Activated CD4-positive, CD25-positive, alpha-beta regulatory T cell treated with anti-CD3 and anti-CD28 coated beads, Interleukin-2, amount 50 U/mL, for 16 hours (primary cell): ENCODE results near the gene CEP192.

Experiments used
- DNase-seq: peaks from one replicate; pipeline ENCODE4 v3.0.0-alpha.2; 2020; ENCODE audit warnings: low read depth, low spot score

CEP192 gene

DNA sequence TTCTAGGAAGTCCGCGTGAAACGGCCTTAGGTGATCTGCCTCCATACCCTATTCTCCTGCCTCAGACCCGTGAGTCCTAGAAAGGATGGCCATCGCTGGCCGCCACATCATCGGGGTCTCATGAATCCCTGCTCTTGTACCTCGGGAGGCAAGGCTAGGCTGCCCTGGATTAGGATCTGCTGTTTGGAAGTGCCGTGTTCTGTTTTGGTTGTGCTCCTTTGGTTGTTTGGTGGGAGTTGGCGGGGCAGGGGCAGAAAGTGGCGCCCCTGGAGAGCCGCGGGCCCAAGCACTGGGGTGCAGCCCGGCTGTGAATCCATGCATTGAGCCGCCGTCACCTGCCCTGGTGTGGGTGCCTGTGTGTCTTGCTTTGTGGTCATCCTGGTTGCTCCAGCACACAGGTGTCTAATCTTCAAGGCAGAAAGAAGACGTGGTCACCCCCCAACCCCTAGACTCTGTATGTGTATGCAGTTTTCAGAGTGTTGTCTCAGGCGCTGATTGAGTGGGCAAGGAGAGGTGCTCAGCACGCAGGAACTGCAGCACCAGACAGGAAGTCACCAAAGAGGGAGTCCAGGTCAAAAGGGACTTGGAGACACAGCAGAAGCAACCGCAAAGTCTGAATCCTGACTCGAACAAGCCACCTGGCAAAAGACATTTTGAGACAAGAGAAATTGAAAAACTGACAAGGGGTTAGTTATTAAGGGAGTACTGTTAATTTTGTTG lies 147.4 kb downstream of the CEP192 start:
- DNase-seq = no peak

DNA sequence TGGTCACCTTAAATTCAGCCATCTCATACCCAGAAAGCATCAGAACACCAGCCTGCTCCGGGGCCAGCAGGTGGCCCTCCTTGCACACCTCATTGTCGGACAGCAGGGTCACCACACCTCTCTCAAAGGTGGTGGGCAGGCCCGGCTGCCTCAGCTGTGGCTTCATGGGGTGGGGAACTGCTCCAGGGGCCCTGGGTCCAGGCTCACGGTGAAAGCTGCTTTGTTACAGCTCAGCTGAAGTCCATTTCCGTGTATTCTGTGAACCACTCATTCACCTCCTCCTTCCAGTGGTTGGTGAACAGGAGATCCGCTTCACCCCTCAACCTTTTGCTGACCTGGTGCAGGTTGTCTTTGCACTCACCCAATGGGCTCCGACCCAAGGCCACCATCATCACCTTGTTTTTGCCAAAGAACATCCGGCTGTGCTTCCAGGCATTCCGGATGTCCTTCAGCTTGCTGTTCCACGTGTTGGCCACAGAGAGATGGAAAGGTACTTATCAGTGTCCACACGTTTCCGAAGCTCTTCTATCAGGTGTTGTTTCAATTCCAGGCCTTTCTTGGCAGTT lies 148.8 kb downstream of the CEP192 start:
- no peak for DNase-seq

DNA sequence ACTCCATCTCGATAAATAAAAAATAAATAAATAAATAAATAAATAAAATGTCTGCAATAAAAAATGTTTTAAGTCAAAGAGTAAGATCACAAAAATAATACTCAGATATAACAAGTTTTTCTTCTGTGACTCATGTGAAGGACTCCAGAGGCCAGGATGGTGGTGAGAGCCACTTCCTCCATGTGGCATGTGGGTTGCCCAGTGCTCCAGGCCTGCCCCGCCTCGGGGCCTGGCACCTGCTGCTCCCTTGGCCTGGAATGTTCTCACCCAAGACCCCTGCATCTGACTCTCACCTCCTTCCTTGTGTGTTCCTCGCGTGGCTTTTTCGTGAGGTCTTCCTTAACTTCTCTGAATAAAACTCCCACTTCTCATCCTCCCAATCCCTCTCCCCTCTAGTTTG lies 150.0 kb downstream of the CEP192 start:
- DNase-seq = no peak

DNA sequence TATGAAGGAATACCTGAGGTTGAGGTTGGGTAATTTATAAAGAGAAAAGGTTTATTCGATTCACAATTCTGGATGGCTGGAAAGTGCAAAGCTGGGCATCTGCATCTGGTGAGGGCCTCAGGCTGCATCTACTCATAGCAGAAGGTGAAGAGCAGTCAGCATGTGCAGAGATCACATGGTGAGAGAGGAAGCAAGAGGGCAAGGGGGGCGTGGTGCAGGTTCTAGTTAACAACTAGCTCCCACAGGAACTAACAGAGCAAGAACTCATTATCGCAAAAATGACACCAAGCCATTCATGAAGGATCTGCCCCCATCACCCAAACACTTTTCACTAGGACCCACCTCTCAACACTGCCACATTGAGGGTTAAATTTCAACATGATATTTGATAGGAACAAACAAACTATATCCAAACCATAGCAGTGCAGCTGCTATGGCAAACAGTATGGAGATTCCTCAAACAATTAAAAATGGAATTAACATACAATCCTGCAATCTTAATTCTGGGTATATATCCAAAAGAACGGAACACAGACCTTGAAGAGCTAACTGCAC lies 154.6 kb downstream of the CEP192 start:
- no peak for DNase-seq

DNA sequence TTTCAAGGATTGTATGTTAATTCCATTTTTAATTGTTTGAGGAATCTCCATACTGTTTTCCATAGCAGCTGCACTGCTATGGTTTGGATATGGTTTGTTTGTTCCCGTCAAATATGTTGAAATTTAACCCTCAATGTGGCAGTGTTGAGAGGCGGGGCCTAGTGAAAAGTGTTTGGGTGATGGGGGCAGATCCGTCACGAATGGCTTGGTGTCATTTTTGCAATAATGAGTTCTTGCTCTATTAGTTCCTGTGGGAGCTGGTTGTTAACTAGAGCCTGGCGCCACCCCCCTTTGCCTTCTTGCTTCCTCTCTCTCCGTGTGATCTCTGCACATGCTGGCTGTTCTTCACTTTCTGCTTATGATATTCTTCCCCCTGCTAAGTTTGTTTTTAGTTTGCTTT lies 156.0 kb downstream of the CEP192 start:
- DNase-seq = no peak

DNA sequence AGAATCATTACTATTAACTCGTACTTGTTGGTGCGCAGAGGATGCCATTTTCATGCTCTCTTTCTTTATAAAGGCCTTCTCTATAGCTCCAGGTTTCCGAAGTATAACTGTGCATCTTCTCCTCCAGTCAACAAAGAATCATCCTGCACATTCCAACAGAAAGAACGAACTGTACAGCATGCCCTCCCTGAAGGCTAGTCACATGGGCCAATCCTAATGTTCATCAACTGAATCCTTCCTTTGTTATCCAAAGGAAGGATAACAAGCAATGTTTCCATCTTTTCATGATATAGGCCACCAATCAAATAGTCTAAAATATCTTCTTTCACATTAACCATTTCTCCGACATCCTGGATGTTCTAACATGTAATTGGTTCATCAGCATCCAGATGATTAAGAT lies 160.5 kb downstream of the CEP192 start:
- DNase-seq = no peak

DNA sequence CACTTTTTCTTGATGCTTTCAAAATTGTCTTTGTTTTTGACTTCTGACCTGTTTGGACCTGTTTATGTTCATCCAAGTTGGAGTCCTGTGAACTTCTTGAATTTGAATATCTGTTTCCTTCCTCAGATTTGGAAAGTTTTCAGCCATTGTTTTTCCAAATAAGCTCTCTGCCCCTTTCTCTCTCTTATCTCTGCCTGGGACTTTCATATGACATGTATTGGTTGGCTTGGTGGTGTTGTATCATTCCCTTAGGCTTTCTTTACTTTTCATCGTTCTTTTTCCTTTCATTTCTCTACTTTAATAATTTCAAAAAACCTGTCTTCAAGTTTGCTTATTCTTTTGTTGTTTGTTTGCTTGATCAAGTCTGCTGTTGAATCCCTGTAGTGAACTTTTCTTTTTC lies 167.3 kb downstream of the CEP192 start:
- no peak for DNase-seq

DNA sequence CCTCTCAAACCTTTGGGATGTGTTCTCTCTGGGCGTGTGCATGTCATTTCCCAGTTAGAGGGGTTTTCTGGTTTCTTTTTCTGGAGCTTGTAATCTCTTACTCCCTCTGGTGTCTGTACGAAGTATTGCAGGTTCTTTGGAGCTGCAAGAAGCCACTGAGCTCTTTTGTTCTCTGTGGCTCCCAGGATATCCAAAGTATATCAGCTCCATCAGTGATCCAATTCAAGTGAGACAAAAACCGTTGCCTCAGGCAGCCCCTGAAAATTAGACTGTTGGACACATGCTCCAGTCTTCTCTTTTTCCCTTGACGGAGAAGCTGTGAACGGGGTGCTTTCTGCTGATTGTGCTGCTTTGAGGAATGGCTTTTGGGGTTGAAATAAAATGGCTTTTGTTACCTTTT lies 168.4 kb downstream of the CEP192 start:
- no peak for DNase-seq

DNA sequence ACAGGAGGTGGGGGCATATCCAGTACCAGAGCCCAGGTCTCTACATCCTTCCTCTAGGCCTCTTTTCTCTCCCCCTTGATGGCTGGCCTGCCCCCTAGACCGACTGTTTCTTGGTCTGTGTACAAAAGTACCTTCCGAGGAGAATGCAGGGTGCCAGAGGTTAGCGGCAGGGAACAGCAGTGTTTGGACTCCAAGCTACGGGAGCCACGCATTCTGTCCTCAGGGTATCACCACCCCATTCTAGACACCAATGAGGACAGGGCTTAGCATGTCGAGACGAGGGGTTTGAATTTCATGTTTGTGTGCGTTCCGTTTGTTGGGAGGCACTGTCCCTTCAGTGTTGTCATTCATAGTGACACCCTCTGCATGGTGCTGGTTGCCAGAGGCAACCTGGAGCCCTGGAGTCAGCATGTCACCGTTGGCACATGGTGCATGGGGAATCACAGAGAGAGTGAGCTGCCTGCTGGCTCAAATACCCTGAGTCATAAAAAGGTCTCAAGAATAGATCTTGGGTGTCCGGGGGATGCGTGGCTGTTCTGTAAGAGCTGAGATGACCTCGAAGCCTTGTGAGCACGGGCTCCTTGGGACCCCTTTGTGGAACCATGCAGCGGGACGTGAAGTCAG lies 170.2 kb downstream of the CEP192 start:
- DNase-seq = no peak

DNA sequence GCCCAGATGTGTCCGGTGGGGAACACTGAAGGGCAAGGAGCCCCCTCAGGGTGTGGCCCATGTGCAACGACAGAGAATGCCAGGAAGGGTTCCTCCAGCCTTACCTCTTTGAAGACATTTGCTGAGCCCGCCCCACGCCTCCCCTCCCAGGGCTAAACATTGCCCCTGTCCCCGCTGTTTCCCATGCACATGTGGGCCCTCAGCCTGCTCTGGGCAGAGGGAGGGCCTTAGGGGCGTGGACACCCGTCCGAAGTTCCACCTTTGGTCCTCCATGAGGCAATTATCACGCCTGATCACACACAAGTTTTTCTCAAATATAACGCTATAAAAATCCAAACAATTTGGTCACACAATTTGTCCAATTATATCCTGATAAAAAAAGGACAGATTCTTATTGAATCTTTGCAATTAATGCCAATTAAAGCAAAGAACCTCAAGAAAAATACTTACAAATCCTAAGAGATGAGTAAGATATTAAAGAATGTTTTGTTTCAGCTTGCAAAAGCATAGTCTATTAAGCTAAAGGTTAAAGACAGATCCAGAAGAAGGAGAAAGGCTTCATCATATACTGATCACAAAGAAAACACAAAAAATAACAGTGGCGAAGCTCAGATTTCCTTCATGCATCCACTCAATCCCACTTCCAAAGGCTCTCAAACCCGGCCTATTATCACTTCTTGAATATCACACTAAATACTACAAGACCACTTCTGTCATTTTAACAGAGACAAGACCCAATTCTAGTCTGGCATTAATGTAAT lies 172.2 kb downstream of the CEP192 start:
- DNase-seq = no peak

DNA sequence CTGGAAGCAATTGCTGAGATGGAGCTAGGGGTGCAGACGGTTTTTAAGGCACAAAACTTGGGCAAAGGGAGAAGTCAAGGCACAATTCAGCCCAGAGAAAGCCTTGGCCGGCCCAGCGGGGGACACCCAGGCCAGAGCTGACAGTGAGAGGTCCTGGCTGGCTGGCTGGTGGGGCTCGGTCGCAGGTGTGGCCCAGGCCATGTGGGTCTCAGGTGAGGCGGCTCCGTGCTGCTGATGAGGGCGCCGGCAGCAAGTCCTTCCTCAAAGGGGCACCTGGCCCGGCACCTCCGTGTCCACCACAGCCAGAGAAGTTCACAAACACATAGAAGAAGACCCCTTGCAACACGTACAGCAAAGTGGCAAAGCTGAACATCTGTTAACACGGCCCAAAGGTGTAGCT lies 173.2 kb downstream of the CEP192 start:
- DNase-seq = no peak

DNA sequence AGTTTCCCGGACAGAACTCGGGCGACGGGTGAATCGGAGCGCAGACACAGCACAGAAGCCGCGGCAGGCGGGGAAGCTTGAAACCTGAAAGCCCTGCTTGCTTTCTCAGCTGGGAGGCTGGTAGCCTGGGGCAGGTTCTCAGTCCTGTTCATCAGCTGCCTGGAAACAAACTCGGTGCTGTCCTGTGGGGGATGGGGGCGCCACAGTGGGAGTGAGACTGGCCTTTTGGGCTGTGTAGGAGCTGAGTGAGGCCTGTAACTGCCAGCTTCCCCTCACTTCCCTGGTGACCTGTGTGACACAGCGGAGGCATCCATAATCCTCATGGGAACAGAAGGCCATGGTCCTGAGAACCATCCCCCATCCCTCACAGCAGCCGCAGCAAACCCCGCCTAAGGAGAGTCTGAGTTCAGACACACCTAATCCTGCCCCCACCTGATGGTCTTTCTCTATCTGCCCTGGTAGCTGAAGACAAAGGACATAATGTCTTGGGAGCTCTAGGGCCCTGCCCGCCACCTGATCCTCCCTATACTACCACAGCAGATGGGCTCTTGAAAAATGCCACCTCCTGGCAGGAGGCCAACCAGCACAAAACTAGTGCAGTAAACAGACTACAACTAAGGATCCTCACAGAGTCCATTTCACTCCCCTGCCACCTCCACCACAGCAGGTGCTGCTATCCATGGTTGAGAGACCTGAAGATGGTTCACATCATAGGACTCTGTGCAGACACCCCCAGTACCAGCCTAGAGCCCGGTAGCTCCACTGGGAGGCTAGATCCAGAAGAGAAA lies 174.7 kb downstream of the CEP192 start:
- DNase-seq = no peak

DNA sequence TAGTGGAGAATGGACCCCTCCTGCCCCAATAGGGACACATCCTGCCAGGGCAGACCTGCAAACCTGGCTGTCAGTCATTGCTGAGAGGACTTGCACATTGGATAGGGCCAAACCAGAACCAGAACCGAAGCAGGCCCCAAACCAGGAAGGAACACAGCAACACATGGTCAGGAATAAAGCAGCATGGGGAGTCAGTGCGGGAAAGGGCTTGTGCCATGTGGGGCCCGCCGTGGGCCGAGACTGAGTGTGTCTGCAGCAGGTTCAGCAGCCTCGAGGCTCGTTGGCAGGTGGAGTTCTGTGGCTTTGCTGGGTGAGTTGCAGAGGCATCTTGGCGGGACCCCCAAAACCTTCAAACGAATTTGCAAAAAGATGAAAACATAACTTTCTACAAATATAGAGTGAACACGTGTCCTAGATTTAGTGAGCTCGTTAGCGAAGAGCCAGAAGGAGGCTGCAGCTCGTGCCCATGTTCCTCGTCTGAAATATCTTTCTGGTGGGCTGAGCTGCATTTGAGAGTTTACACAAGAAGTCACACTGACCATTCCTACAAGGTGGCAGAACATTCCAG lies 182.5 kb downstream of the CEP192 start:
- no peak for DNase-seq
